OCI-LY7 (cell line): ENCODE measurements around the gene RASSF4. TPM values are rescaled to one million over a fixed set of nuclear protein-coding genes. Genes with fewer than 3 reads are reported as not detected.

Experiments
- BruUV-seq: library from RNA; stranded (reverse); fragments of 400-500 nt; replicated peaks from 2 replicates; lab custom pipeline; 2021; lab: Mats Ljungman, UMichigan
- CTCF ChIA-PET: fragments of 300-600 bp; sonication (Branson Sonifier 250); formaldehyde crosslinking; loops from one replicate; lab custom pipeline; 2022; ENCODE audit warnings: antibody characterized with exemption; ENCODE audit not compliant: unreplicated experiment; lab: Charles Lee
- POLR2A ChIA-PET: fragments of 300-600 bp; sonication (Branson Sonifier 250); formaldehyde crosslinking; loops from one replicate; lab custom pipeline; 2022; ENCODE audit warnings: antibody characterized with exemption; lab: Charles Lee
- DNase-seq: peaks from one replicate; pipeline ENCODE4 v3.0.0-alpha.2; 2015; ENCODE audit warnings: low spot score
- H2AFZ ChIP-seq: fragments of 200-600 bp; sonication (generic), shearing (Covaris generic); 2 replicates; pipeline ENCODE4 v1.6.1; 2014; ENCODE audit warnings: mild to moderate bottlenecking, antibody characterized with exemption, low read length, moderate library complexity
- H3K27ac ChIP-seq: fragments of 200-600 bp; sonication (generic); 2 replicates; pipeline ENCODE4 v1.5.1; 2014; ENCODE audit warnings: mixed run types, low read depth, mild to moderate bottlenecking, moderate library complexity, low read length, inconsistent platforms; ENCODE audit not compliant: poor library complexity, severe bottlenecking
- H3K36me3 ChIP-seq: fragments of 200-600 bp; sonication (generic); 2 replicates; pipeline ENCODE4 v1.6.1; 2014; ENCODE audit warnings: mild to moderate bottlenecking, antibody characterized with exemption, low read length, moderate library complexity, mixed read lengths; ENCODE audit not compliant: insufficient read depth
- H3K4me1 ChIP-seq: fragments of 200-600 bp; sonication (generic); 2 replicates; pipeline ENCODE4 v1.5.1; 2014; ENCODE audit warnings: mild to moderate bottlenecking, low read length; ENCODE audit not compliant: insufficient read depth, poor library complexity, severe bottlenecking
- H3K4me2 ChIP-seq: fragments of 200-600 bp; sonication (generic); 2 replicates; pipeline ENCODE4 v1.6.1; 2014; ENCODE audit warnings: mild to moderate bottlenecking, low read length
- H3K4me3 ChIP-seq: fragments of 200-600 bp; sonication (generic); 2 replicates; pipeline ENCODE4 v1.5.1; 2014; ENCODE audit warnings: mild to moderate bottlenecking, low read depth, low read length; ENCODE audit not compliant: poor library complexity, severe bottlenecking
- H3K79me2 ChIP-seq: fragments of 200-600 bp; sonication (generic); 2 replicates; pipeline ENCODE4 v1.6.1; 2016; ENCODE audit warnings: low read depth, mild to moderate bottlenecking, low read length, moderate library complexity, mixed read lengths; ENCODE audit not compliant: insufficient read depth
- H3K9me2 ChIP-seq: fragments of 200-600 bp; sonication (generic); 2 replicates; pipeline ENCODE4 v1.6.1; 2016; ENCODE audit warnings: mild to moderate bottlenecking, low read length, mixed read lengths; ENCODE audit not compliant: insufficient read depth
- H3K9me3 ChIP-seq: fragments of 200-600 bp; sonication (generic); 2 replicates; pipeline ENCODE4 v1.6.1; 2014; ENCODE audit warnings: mild to moderate bottlenecking, mixed run types, low read length, mixed read lengths
- H4K20me1 ChIP-seq: fragments of 200-600 bp; sonication (generic); 2 replicates; pipeline ENCODE4 v1.6.1; 2014; ENCODE audit warnings: mild to moderate bottlenecking, antibody characterized with exemption, low read length, moderate library complexity, mixed read lengths; ENCODE audit not compliant: insufficient read depth
- CTCF ChIP-seq: fragments of 200-600 bp; sonication (generic); conservative IDR thresholded peaks from 2 replicates; pipeline ENCODE4 v1.5.1; 2014; ENCODE audit warnings: mild to moderate bottlenecking, antibody characterized with exemption, low read length, moderate library complexity, mixed read lengths
- EZH2phosphoT487 ChIP-seq: fragments of 200-600 bp; sonication (generic); IDR thresholded peaks from 2 replicates; pipeline ENCODE4 v1.6.1; 2018; ENCODE audit warnings: low read depth, borderline replicate concordance, mild to moderate bottlenecking, mixed run types, antibody characterized with exemption, low read length, moderate library complexity, mixed read lengths
- intact Hi-C: fragments of 100-400 bp; cut with micrococcal nuclease; formaldehyde crosslinking; loops from one replicate; pipeline ENCODE4 v1.10.0; 2022; ENCODE audit not compliant: unreplicated experiment
- total RNA-seq, 2 experiments: library from RNA; depleted of rRNA in 1 of 2; stranded (reverse); fragments of >200 nt in 1 of 2; shearing (Covaris generic) in 1 of 2; gene quantifications; 2 replicates each; pipeline ENCODE4 v1.2.3, GENCODE V29; 2014 to 2022

The RASSF4 gene
- total RNA-seq, 2 experiments from 2014 or later = 2.6 to 5.3 TPM

- ChIA-PET CTCF (interaction anchor here (1.1 kb wide), 1 partner anchor 10 kb away, joined by 3 read pairs; no protein-coding TSS in a partner anchor), POLR2A (interaction anchor here (0.7 kb wide), 1 partner anchor 9 kb away, joined by 3 read pairs; no protein-coding TSS in a partner anchor)
- no peak overlapping the region for H2AFZ ChIP-seq
- no peaks in the 10 kb centered on the region; the same call in 1 of the 2 replicates for H3K79me2 ChIP-seq
- no peaks in the 10 kb centered on the region for H3K36me3 ChIP-seq
- H3K27ac ChIP-seq = no peak overlapping the region
- H3K9me2 ChIP-seq = no peaks in the 10 kb centered on the region
- no peaks in the 10 kb centered on the region for H4K20me1 ChIP-seq
- no peaks in the 10 kb centered on the region for H3K9me3 ChIP-seq
- peaks cover 24% of the 10 kb centered on the region for H3K4me1 ChIP-seq
- no peak overlapping the region for H3K4me2 ChIP-seq
- no TSS peak for BruUV-seq
- TF ChIP-seq CTCF = no peak
- H3K4me3 ChIP-seq = no peak overlapping the region
- no peak for DNase-seq
- intact Hi-C loops = no loop called here
Measured at GRCh38 chr10:44995581-44995913, 35.9 kb downstream of the RASSF4 start.

- peak; percentile 57 for DNase-seq
- Histone ChIP-seq H3K9me3 (no peaks in the 10 kb centered on the region), H3K36me3 (no peaks in the 10 kb centered on the region), H3K4me2 (peak overlapping the region; percentile 14; the same call in 1 of the 2 replicates), H4K20me1 (no peaks in the 10 kb centered on the region), H3K9me2 (no peaks in the 10 kb centered on the region), H3K79me2 (no peaks in the 10 kb centered on the region; the same call in 1 of the 2 replicates), H3K27ac (no peak overlapping the region), H2AFZ (no peak overlapping the region), H3K4me3 (no peak overlapping the region), H3K4me1 (peaks cover 25% of the 10 kb centered on the region)
- BruUV-seq = no TSS peak
- ChIA-PET POLR2A (no interaction called here), CTCF (interaction anchor here (0.6 kb wide), 1 partner anchor 31 kb away, joined by 3 read pairs; no protein-coding TSS in a partner anchor)
- no peak for TF ChIP-seq EZH2phosphoT487
- no peak for TF ChIP-seq CTCF
- intact Hi-C loops = no loop called here
Measured at GRCh38 chr10:44995914-44996669, 36.5 kb downstream of the RASSF4 start.

- no peak for TF ChIP-seq CTCF
- TF ChIP-seq EZH2phosphoT487 = no peak
- no peak overlapping the region for H3K4me3 ChIP-seq
- ChIA-PET CTCF (no interaction called here), POLR2A (no interaction called here)
- H3K27ac ChIP-seq = no peak overlapping the region
- H3K36me3 ChIP-seq = peaks cover under 1% of the 10 kb centered on the region
- no peak for DNase-seq
- peaks cover 5% of the 10 kb centered on the region; the same call in 1 of the 2 replicates for H3K9me3 ChIP-seq
- BruUV-seq = no TSS peak
- H3K4me1 ChIP-seq = peaks cover 32% of the 10 kb centered on the region
- no peak overlapping the region for H2AFZ ChIP-seq
- no peaks in the 10 kb centered on the region for H3K9me2 ChIP-seq
- H3K79me2 ChIP-seq = peaks cover 11% of the 10 kb centered on the region
- intact Hi-C loops = no loop called here
- no peak overlapping the region for H3K4me2 ChIP-seq
- peaks cover 6% of the 10 kb centered on the region; the same call in 1 of the 2 replicates for H4K20me1 ChIP-seq
Measured at GRCh38 chr10:44997105-44997748, 37.6 kb downstream of the RASSF4 start.
